ENCODE measurements around the gene PCDHA13.
"Not testable (repeated sequence)": the region's sequence is repeated elsewhere in the genome, so short reads cannot be mapped to it uniquely, and the experiment has no call there.

The PCDHA13 gene

GRCh38 chr5:140881889-140882590 lies at the start of gene PCDHA13:
PCDHA13 (plus strand) TSS chr5:140882124; CDS start chr5:140882269, 145 bp downstream.
- DNase-seq (ENCODE audit: low spot score), result no peak

- DNase-seq (ENCODE audit: low spot score), result no peak
Observed at GRCh38 chr5:140833993-140834392, 47.9 kb upstream of the PCDHA13 start, which contains the start of gene PCDHA7. PCDHA7 (plus strand) TSS chr5:140834269; CDS start chr5:140834384, 115 bp downstream.

- DNase-seq (ENCODE audit: low spot score), result not testable (repeated sequence)
Observed at GRCh38 chr5:140834439-140835008, 47.4 kb upstream of the PCDHA13 start.

GRCh38 chr5:140835622-140836510 lies 46.1 kb upstream of the PCDHA13 start:
- DNase-seq (ENCODE audit: low spot score), result no peak

- no peak for DNase-seq (ENCODE audit: low spot score)
Observed at GRCh38 chr5:140840978-140841962, 40.7 kb upstream of the PCDHA13 start, which contains the start of gene PCDHA8. PCDHA8 (plus strand) TSS chr5:140841187; CDS start chr5:140841322, 135 bp downstream.

GRCh38 chr5:140842798-140843733 lies 38.9 kb upstream of the PCDHA13 start:
- DNase-seq (ENCODE audit: low spot score), result no peak

- DNase-seq (ENCODE audit: low spot score), result not testable (repeated sequence)
Observed at GRCh38 chr5:140848139-140849102, 33.5 kb upstream of the PCDHA13 start, which contains the start of gene PCDHA9. PCDHA9 (plus strand) TSS chr5:140848382; CDS start chr5:140848496, 114 bp downstream.

GRCh38 chr5:140849831-140850634 lies 31.9 kb upstream of the PCDHA13 start:
- not testable (repeated sequence) for DNase-seq (ENCODE audit: low spot score)

GRCh38 chr5:140855772-140856674 lies 25.9 kb upstream of the PCDHA13 start, which contains the start of gene PCDHA10:
PCDHA10 (plus strand) TSS chr5:140855897; CDS start chr5:140856049, 152 bp downstream.
- no peak for DNase-seq (ENCODE audit: low spot score)

GRCh38 chr5:140857177-140857986 lies 24.5 kb upstream of the PCDHA13 start:
- DNase-seq (ENCODE audit: low spot score), result no peak

- DNase-seq (ENCODE audit: low spot score), result no peak
Observed at GRCh38 chr5:140857987-140858240, 24.0 kb upstream of the PCDHA13 start.

- DNase-seq (ENCODE audit: low spot score), result no peak
Observed at GRCh38 chr5:140862441-140863295, 19.3 kb upstream of the PCDHA13 start.

- DNase-seq (ENCODE audit: low spot score), result no peak
Observed at GRCh38 chr5:140868721-140869554, 13.0 kb upstream of the PCDHA13 start, which contains the start of gene PCDHA11. PCDHA11 (plus strand) TSS chr5:140868957; CDS start chr5:140869104, 147 bp downstream.

GRCh38 chr5:140869555-140869886 lies 12.4 kb upstream of the PCDHA13 start:
- no peak for DNase-seq (ENCODE audit: low spot score)

Measured in hematopoietic multipotent progenitor cell treated with erythropoietin and hydrocortisone succinate and interleukin-3 and kit ligand, for 15 days (in vitro differentiated cells).